DMS114 treated with DMSO at 0.1 percent for 48 hours (cell line): ENCODE results near the gene ANO1.
"Not testable (repeated sequence)": the region's sequence is repeated elsewhere in the genome, so short reads cannot be mapped to it uniquely, and the experiment has no call there.

ENCODE experiments used
- DNase-seq: peaks from one replicate; lab custom pipeline; 2025; ENCODE audit not compliant: unreplicated experiment; lab: John Stamatoyannopoulos, UW

The ANO1 gene

DNA sequence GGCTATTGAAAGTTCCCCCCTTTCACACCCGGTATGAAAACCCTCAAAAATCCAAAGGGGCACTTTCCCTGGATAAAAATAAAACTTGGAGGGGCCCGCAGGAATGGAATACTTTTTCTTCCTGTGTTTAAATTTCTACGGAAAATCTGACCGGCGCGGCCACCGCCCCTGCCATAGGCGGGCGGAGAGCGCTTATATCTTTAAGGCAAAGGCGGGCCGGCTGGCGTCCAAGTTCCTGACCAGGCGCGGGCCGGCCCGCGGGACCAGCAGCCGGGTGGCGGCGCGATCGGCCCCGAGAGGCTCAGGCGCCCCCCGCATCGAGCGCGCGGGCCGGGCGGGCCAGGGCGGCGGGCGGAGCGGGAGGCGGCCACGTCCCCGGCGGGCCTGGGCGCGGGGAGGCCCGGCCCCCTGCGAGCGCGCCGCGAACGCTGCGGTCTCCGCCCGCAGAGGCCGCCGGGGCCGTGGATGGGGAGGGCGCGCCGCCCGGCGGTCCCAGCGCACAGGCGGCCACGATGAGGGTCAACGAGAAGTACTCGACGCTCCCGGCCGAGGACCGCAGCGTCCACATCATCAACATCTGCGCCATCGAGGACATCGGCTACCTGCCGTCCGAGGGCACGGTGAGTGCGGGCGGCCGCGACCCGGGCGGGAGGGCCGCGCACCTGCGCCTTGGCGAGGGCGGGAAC is at the start of gene ANO1:
TSS of gene ANO1 (plus strand) at position 223 of the 686 bp plus-strand sequence. CDS start at position 513, 290 bp downstream.
- DNase-seq: peak; percentile 81

DNA sequence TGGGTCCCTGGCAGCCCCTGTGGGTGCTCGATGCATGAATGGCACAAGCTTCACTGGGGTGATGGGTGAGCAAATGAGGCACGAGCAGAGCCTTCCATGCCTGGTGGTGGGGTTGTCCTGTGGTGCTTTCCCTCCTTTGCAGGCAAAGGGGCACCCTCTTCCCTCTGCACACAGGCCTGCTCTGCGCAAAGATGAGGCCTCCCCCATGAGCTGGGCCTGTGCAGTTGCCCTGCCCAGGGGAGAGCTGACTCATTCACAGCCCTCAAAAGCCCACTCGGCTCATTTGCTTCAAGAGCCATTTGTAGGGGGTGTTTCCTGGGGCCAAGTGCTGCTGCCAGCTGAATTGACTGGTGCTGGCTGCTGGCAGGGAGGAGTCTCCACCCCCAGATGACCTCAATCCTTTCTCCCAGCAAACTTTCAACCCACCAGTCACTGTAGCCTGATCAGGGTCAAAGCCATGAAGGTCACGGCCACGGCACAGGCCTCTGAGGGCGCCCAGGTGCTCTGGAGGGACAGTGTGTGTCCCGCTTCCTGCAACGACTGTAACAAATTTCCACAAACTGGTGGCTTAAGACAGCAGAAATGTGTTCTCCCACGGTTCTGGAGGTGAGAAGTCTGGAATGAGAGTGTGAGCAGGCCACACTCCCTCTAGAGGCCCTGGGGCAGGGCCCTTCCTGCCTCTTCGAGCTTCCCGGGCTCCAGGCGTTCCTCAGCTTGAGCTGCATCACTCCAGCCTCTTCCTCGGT is 48.8 kb upstream of the ANO1 start:
- DNase-seq: no peak

DNA sequence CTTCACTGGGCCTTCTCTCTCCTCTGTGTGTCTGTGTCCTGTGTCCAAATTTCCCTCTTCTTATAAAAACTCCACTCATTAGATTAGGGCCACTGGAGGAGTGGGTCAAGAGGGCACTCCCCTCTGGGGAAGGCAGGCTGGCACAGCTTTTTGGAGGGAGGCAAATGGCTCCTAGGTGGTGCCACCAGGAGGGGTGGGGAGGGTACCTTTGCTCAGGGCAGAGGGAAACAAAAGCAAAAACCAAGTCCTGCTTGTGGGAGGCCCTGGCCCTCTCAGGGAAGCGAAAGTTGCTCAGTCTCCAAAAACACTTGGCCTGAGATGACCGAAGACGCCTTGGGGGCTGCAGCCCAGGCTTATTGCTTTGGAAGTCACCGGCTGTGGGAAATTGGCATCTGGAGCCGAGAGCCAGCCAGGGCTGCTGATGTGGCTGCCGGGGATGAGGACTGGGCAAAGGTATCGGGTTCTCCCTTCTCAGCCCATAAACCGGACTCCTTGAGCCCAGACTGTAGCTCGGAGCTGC is 48.2 kb upstream of the ANO1 start:
- DNase-seq: no peak

DNA sequence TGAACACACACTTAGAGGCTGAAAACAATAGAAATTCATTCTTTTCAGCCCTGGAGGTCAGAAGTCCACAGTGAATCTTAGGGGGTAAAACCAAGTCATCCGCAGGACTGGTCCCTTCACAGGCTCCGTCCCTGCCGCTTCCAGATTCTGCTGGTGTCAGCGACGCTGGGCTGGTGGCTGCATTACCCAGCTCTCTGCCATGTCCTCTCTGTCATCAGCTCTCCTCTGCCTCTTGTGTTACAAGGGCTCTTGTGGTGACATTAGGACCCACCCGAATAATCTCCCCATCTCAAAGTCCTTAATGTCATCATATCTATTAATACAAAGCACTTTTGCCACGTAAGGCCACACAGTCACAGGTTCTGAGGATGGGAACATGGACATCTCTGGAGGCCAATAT is 47.7 kb upstream of the ANO1 start:
- DNase-seq: no peak

DNA sequence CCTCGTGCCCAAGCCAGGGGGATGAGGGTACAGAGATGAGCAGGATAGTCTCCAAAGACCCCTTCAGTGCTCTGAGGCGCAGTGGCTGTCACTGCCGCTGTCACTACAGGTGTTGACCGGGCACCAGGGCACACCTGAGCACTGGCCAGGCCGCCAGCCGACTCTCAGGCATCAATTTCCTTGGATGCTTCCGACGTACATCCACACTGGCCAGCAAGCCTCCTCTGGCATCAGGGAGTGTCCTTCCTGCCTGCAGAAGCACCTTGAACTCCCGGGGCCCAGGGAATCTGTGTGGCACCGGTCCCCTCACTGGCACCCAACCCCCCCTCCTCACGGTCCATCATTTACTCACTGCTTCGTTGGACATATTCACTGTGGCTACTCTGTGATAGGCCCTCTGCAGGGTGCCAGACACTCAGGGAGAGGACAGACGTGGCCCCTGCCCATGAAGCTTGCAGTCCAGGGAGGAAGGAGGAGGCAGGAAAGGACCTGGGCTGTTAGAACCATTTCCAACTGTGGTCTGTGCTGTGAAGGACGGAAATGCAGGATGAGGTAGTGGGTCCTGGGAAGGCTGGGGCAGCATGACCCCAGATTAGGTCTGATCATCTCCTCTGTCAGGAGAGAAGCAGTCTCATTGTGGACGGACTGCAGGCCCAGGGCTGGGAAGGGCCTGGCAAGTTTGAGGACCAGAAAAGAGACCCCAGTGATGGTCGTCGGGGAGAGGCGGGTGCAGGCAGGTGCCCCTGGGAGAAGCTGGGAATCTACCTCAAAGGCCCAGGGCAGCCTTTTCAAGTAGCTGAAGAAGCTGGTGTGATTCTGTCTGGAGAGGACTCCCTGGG is 46.3 kb upstream of the ANO1 start:
- DNase-seq: no peak

DNA sequence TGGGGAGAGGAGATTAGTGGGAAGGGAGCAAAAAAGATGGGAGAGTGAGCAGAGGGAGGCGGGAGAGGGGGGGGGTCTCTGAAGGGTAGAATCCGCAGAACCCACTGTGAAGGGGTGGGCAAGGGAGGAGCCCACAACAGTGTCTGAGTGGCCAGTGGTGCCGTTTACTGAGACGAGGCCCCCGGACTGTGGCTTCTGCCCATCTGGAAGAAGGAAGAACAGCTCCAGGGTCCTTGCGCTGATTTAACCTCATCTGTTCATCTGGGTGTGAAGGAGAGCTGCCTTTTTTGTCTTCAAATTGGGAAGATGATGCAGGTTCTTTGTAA is 45.7 kb upstream of the ANO1 start:
- no peak for DNase-seq

DNA sequence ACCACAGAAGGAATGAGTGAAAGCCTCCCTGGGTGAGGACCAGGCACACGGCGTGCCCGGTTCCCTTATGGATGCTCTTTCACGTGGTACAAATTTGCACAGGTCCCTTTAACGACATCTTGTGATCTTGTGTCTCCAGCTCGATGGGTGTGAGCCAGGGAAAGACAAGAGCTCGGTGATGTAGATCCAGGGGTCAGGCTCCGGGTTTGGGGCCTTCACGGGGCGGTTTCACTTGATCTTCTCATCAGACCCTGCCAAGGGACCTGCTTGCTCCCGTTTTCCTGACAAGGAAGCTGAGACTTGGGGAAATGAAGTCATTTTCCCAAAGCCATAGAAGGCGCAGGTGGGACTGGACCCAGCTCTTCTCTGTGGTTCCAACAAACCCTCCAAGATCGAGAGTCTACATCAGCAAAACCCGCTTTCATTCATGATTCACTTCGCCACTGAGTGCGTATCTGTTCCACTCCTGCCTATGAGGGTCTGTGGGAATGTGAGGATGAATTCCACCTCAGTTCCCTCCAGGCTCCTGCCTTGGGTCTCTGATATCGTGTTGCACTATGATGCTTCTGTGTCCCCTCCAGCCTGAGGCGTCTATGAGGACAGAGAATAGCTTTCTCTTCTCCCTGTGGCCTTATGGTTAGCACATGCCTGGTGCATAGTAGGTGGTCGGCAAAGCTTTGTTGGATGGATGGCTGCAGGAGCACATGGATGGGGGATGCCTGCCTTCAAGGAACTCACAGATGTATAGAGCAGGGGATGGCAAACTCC is 45.0 kb upstream of the ANO1 start:
- DNase-seq: no peak

DNA sequence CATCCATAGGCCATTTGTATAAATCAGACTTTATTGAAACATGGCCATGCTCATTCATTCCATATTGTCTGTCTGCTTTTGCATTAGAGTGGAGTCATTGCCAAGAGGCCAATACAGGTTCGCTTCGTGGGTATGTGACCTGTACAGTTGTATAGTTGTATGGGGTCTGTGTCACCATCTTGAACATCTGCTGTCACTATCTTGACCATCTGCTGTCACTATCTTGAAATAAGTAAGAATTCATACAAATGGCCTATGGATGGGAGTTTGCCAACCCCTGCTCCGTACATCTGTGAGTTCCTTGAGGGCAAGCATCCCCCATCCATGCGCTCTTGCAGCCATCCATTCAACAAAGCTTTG is 44.4 kb upstream of the ANO1 start:
- no peak for DNase-seq

DNA sequence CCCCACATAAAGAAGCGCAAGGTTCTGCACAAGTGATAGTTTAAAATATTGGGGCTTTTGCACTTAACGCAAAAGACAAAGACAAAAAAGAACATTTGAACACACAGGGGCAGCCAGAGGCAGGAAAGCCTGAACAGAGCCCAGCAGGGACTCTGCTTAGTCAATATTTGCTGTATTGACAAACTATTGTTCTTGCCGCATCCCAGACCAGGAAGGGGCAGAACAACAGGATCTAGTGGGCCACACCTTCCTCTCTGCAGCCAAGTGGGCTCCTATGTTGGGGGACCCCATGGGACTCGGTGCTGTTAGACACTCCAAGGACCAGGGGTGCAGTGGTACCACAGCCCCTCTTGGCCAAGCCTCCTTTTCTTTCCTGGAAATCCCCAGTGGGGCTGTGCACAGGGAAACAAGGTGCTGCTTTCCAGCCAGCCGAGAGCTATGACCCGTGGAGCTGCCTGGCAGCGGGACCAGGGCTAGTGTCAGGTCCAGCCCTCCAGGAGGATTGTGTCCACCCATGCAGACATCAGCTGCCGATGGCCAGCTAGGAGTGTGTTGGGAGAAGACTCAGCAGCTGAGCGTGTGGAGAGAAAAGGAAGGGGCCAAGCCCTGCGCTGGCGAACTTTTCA is 43.3 kb upstream of the ANO1 start:
- DNase-seq: no peak

DNA sequence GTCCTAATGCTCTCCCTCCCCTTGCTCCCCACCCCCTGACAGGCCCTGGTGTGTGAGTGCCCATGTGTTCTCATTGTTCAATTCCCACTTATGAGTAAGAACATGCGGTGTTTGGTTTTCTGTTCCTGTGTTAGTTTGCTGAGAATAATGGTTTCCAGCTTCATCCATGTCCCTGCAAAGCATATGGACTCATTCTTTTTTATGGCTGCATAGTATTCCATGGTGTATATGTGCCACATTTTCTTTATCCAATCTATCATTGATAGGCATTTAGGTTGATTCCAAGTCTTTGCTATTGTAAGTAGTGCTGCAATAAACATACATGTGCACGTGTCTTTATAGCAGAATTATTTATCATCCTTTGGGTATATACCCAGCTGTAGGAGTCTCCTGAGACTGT is 42.5 kb upstream of the ANO1 start:
- DNase-seq: not testable (repeated sequence)

DNA sequence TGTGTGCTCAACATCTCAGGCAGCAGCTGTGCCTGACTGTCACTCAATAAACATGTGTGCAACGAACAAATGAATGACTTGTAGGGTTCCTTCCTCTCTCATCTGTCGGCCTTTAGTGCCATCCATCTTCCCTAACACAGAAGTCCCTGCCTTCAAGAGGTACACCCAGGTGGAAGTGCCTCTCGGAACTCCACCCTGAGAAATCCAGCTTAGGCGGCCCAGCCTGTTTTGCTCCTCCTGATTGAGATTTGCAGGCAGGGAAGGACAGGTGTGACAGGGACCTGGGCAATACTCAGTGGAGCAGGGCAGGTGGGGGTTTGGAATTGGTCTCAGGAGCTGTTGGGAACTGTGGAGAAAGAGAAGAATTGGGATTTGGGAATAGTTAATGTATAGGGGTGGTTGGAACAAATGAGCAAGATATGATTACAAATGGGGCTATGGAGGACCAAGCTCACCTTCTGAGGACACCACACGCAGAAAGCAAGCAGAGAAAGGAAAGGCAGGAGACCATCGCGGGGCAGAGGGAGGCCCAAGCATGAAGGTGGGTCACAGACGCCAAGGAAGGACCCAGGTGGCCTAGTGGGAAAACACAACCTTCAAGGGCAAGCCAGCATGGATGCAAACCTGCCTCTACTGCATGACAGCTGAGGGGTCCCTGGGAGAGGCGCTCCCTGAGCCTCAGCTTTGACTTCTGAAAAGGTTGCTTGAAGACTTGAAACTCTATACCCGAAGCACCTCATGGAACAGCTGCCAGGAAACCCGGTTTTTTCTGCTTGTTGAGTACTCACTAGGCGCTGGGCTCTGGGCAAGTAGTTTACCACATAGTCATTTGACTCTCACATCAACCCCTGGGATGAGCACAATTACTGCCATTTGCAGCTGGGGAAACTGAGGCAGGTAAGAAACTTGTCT is 40.9 kb upstream of the ANO1 start:
- no peak for DNase-seq

DNA sequence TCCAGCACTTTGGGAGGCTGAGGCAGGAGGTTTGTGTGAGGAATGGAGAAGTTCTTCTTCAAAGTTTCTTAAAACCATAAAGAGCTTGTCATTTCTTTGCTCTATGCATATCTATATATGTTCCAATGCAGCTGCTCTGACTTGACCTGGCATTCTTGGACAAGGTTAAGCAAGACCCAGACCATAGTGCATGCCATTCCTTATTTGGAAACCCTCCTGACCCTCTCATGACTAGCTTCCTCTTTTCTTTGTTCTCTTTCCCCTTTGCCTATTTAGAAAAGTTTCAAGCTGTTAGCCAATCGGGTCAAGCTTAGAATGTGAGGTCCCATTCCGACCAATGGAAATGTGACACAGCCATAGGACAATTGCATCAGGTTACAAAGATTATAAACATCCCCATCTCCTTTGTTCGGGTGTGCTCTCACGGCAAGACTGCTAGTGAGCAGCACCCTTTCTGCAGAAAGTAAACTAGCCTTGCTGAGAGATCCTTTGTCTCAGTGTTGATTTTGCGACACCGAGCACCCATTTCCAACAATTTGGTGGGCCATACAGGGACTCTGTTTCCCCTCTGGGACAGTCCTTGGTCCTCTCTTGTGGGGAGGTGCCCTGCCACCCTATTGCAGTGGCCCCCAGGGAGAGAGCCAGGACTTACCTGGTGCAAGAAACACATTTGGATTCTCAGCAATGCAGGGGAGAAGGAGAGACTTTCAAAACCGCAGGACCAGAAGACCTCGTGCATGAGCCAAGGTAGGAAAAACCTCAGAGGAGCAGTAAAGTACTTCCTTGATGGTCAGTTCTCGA is 39.9 kb upstream of the ANO1 start:
- DNase-seq: no peak

DNA sequence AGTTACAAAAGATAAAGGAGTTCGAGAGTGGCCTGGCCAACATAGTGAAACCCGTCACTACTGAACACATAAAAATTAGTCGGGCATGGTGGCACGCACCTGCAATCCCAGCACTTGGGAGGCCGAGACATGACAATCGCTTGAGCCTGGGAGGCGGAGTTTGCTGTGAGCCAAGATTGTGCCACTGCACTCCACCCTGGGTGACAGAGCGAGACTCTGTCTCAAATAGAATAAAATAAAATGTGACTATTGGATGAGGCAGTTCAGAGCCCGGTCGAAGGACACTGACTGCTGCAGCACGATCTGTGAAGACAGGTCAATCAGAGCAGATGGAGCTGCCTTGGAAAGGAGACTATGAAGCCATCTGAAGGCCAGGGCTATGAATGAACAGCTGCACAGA is 37.7 kb upstream of the ANO1 start:
- DNase-seq: no peak

DNA sequence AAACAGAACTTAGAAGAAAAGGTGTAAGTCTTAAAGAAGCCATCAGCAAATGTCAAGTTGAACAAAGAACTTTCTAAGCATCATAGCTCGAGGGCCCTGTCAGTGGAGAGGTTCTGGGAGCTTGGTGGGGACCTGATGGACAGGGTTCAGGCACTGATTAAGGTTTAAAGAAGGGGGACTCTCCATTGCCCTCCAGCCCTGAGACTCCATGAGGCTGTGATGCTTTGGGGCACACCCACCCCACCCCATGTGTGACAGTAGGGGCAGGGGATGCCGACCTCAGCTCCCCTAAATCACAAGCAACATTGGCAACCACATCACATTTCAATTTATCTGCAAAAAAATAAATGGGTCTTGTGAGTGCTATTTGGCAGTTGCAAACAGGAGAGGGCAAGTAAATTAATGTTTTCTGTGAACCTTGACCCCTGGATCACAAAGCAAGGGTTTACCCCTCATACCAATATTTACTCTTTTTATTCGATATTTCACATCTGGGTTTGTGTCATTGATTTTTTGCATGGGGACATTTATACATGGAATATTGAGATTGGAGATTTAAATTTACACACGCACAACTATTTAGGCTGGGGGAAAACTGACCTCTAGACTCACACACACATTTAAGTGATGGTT is 37.1 kb upstream of the ANO1 start:
- DNase-seq: no peak

DNA sequence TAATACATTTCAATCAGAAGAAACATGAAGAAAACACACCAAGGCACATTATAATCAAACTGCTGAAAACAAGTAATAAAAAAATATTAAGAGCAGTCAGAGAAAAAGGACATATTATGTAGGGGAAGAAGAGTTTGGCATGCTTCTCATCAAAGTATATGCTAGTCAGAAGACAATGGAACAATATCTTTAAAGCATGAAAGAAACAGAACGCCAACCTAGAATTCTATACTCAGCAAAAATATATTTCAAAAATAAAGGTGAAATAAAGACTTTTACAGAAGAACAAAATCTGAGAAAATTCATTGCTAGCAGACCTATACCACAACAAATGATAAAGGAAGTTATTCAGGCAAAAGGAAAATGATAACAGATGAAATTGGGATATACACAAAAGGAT is 34.6 kb upstream of the ANO1 start:
- DNase-seq: no peak

DNA sequence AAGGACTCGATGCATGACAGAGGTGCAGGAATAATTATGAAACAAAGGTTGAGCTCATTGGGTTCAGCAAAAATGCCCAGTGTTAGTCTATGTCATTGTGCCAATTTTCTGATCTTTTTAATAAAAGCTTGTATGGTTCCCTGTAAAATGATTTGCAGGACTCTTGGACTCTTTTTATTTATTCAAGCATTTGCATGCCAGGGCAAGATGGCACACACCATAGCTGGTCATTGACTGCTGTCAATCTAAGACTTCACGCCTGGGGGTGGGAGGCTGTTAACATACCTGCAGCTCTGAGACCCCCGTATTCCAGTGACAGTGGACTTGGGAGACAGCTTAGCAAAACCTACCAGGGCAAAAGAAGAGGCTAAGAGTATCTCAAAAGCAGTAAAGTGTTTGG is 32.0 kb upstream of the ANO1 start:
- DNase-seq: no peak

DNA sequence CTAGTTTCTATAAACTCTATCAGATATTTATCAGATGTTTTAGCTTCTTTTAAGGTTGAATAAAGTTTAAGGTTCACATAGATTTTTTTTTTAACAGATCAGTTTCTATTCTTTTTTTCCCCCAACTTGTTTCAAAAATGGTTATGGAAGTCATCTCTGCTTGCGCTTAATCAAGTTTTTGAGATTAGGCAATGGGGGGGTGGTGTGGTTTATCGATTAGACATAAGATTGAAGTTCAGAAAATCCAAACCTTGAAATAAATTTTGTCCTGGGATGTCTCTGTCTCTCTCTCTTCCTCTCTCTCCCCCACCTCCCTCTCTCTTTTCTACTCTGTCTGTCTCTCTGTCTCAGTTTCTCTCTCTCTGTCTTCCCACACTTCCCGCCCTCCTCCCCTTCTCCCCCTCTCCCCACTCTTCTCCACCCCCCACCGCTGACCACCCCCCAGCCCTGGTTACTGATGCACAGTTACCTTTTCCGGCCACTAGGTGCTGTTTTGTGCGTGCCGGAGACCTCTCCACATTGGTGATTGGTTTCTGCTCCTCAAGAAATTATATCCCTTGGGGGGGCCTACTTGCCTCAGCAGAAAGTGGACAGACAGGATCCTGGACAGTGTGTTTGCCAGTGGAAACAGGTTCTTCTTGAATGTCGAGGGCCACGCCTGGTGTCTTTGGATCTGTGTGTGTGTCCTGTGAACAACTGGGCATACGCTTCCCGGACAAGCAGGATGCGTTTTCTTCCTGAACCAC is 29.7 kb upstream of the ANO1 start:
- peak; percentile 92 for DNase-seq

DNA sequence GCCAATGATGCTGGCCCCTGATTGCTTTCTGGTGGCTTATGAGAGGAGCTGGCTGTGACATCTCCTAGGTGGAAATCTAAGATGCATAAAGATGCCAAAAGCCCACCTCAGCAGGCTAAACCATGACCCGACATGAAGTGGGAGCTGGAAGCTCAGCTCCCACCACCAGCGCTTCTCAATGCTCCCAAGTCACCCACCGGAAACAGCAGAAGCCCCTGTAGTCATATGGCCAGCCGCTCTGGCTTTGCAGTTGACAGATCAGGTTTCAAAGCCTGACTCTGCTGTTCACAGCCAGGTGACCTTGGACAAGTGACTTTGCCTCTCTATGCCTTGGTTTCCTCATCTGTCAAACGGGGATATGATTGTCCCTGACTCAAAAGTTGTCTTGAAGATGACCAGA is 29.1 kb upstream of the ANO1 start:
- no peak for DNase-seq
